KBM-7 (cell line): ENCODE measurements around the gene NBPF1.
"Not testable (repeated sequence)": the region's sequence is repeated elsewhere in the genome, so short reads cannot be mapped to it uniquely, and the experiment has no call there.

Source experiments
- DNase-seq: peaks from one replicate; pipeline ENCODE4 v3.0.0-alpha.2; 2015
- in situ Hi-C: fragments of 300-500 bp; cut with MboI; formaldehyde crosslinking; loops from 2 replicates; pipeline ENCODE4 v1.14.3; 2020; ENCODE audit warnings: low sequenced_read_pairs, low pct_unique_long_range_greater_than_20kb, mixed read lengths

Gene NBPF1

GRCh38 chr1:16643001-16643411 lies 29.6 kb upstream of the NBPF1 start:
- DNase-seq, in situ Hi-C loops: not testable (repeated sequence)

GRCh38 chr1:16642025-16642966 lies 28.9 kb upstream of the NBPF1 start:
- DNase-seq, in situ Hi-C loops: not testable (repeated sequence)

- DNase-seq, in situ Hi-C loops: not testable (repeated sequence)
Measured at GRCh38 chr1:16641159-16641975, 28.0 kb upstream of the NBPF1 start.

GRCh38 chr1:16639091-16640031 lies 26.0 kb upstream of the NBPF1 start:
- DNase-seq, in situ Hi-C loops: not testable (repeated sequence)

- DNase-seq, in situ Hi-C loops: not testable (repeated sequence)
Measured at GRCh38 chr1:16637941-16638778, 24.8 kb upstream of the NBPF1 start.

GRCh38 chr1:16636551-16637195 lies 23.3 kb upstream of the NBPF1 start:
- in situ Hi-C loops, DNase-seq: not testable (repeated sequence)

- DNase-seq, in situ Hi-C loops: not testable (repeated sequence)
Measured at GRCh38 chr1:16635959-16636358, 22.6 kb upstream of the NBPF1 start.

- in situ Hi-C loops, DNase-seq: not testable (repeated sequence)
Measured at GRCh38 chr1:16633540-16634282, 20.3 kb upstream of the NBPF1 start.

GRCh38 chr1:16632044-16632850 lies 18.9 kb upstream of the NBPF1 start:
- in situ Hi-C loops, DNase-seq: not testable (repeated sequence)

- no peak for DNase-seq
- in situ Hi-C loops: no loop called here
Measured at GRCh38 chr1:16631248-16632043, 18.1 kb upstream of the NBPF1 start.

- in situ Hi-C loops: no loop called here
Measured at GRCh38 chr1:16630661-16631247, 17.4 kb upstream of the NBPF1 start.

GRCh38 chr1:16629916-16630530 lies 16.7 kb upstream of the NBPF1 start:
- in situ Hi-C loops: not testable (repeated sequence)

More at GRCh38 chr1:16630661-16631247, 17.4 kb upstream of the NBPF1 start:
- no peak for DNase-seq

GRCh38 chr1:16628361-16629111 lies 15.2 kb upstream of the NBPF1 start:
- DNase-seq: no peak
- in situ Hi-C loops: no loop called here

More at GRCh38 chr1:16629916-16630530, 16.7 kb upstream of the NBPF1 start:
- DNase-seq: not testable (repeated sequence)
